Neuronal stem cell (in vitro differentiated cells): ENCODE results near the gene PPM1B.

ENCODE experiments used
- DNase-seq: peaks from one replicate; pipeline ENCODE4 v3.0.0-alpha.2; 2013; ENCODE audit warnings: low spot score
- H2AFZ ChIP-seq: one replicate; pipeline ENCODE4 v1.6.1; 2013; ENCODE audit warnings: mild to moderate bottlenecking, low read length, inconsistent platforms
- H2AK5ac ChIP-seq: 2 replicates; pipeline ENCODE4 v1.6.1; 2013; ENCODE audit warnings: low read depth, mild to moderate bottlenecking, inconsistent platforms, low read length, moderate library complexity, mixed read lengths
- H2BK120ac ChIP-seq: 2 replicates; pipeline ENCODE4 v1.6.1; 2013; ENCODE audit warnings: low read depth, mild to moderate bottlenecking, inconsistent platforms, low read length, moderate library complexity, mixed read lengths
- H2BK12ac ChIP-seq: one replicate; pipeline ENCODE4 v1.6.1; 2013; ENCODE audit warnings: low read length, inconsistent platforms
- H2BK15ac ChIP-seq: 2 replicates; pipeline ENCODE4 v1.6.1; 2013; ENCODE audit warnings: mild to moderate bottlenecking, low read length, inconsistent platforms, mixed read lengths
- H2BK5ac ChIP-seq: one replicate; pipeline ENCODE4 v1.6.1; 2013; ENCODE audit warnings: inconsistent platforms, mild to moderate bottlenecking, low read length, moderate library complexity
- H3K14ac ChIP-seq: one replicate; pipeline ENCODE4 v1.6.1; 2013; ENCODE audit warnings: low read length, inconsistent platforms
- H3K18ac ChIP-seq: 2 replicates; pipeline ENCODE4 v1.6.1; 2013; ENCODE audit warnings: low read length, inconsistent platforms
- H3K23ac ChIP-seq: 2 replicates; pipeline ENCODE4 v1.6.1; 2013; ENCODE audit warnings: low read depth, mild to moderate bottlenecking, mixed read lengths, low read length, inconsistent platforms; ENCODE audit not compliant: poor library complexity
- H3K27ac ChIP-seq: replicated peaks from 3 replicates; pipeline ENCODE4 v1.5.1; 2013; ENCODE audit warnings: low read length, inconsistent platforms
- H3K27me3 ChIP-seq, 3 experiments: 2 replicates each; pipeline ENCODE4 v1.6.1; 2013; ENCODE audit warnings: low read length in 3 of 3, mild to moderate bottlenecking in 2 of 3, inconsistent platforms in 1 of 3, low read depth in 1 of 3, mixed read lengths in 1 of 3, moderate library complexity in 1 of 3; ENCODE audit not compliant: control insufficient read depth in 3 of 3, insufficient read depth in 3 of 3
- H3K36me3 ChIP-seq, 2 donors: replicated peaks in 1 of 2; 2 replicates each; pipeline ENCODE4 v1.6.1; 2013; ENCODE audit warnings: low read length in 2 of 2; ENCODE audit not compliant: control insufficient read depth in 2 of 2, insufficient read depth in 2 of 2
- H3K4ac ChIP-seq: 2 replicates; pipeline ENCODE4 v1.6.1; 2013; ENCODE audit warnings: inconsistent platforms, mild to moderate bottlenecking, low read length, moderate library complexity
- H3K4me1 ChIP-seq, 2 donors: 1 replicate in 1 of 2; 2 replicates in 1 of 2; pipeline ENCODE4 v1.6.1; 2013; ENCODE audit warnings: low read length in 2 of 2, low read depth in 1 of 2; ENCODE audit not compliant: control insufficient read depth in 2 of 2, insufficient read depth in 1 of 2
- H3K4me2 ChIP-seq: one replicate; pipeline ENCODE4 v1.6.1; 2013; ENCODE audit warnings: mild to moderate bottlenecking, low read length, inconsistent platforms; ENCODE audit not compliant: insufficient read depth, poor library complexity, severe bottlenecking
- H3K4me3 ChIP-seq, 2 donors: 2 replicates each; pipeline ENCODE4 v1.5.1; 2013; ENCODE audit warnings: low read length in 2 of 2, mild to moderate bottlenecking in 2 of 2, inconsistent platforms in 1 of 2, moderate library complexity in 1 of 2
- H3K79me1 ChIP-seq: one replicate; pipeline ENCODE4 v1.6.1; 2013; ENCODE audit warnings: low read depth, mild to moderate bottlenecking, inconsistent platforms, low read length, moderate library complexity
- H3K9ac ChIP-seq: one replicate; pipeline ENCODE4 v1.6.1; 2013; ENCODE audit warnings: mild to moderate bottlenecking, low read depth, low read length, inconsistent platforms; ENCODE audit not compliant: poor library complexity
- H3K9me3 ChIP-seq, 2 donors: replicated peaks in 1 of 2; 2 replicates each; pipeline versions ENCODE3 to v1.6.1; 2013; ENCODE audit warnings: low read length in 2 of 2, mild to moderate bottlenecking in 2 of 2, inconsistent platforms in 1 of 2, low read depth in 1 of 2, mixed read lengths in 1 of 2, moderate library complexity in 1 of 2; ENCODE audit not compliant: control insufficient read depth in 2 of 2, insufficient read depth in 1 of 2
- H4K8ac ChIP-seq: one replicate; pipeline ENCODE4 v1.6.1; 2013; ENCODE audit warnings: low read depth, mild to moderate bottlenecking, inconsistent platforms, low read length, moderate library complexity
- H4K91ac ChIP-seq: one replicate; pipeline ENCODE4 v1.6.1; 2013; ENCODE audit warnings: low read length, low read depth, mild to moderate bottlenecking, inconsistent platforms; ENCODE audit not compliant: poor library complexity
- WGBS, 2 donors: extraction: QIAGEN DNeasy Blood & Tissue Kit; methylation state at CpG; one replicate each; pipeline ENCODE4 v1.1.7; 2013; ENCODE audit warnings: missing lambda C conversion rate in 2 of 2, mixed read lengths in 1 of 2; ENCODE audit not compliant: insufficient read length in 2 of 2, insufficient replicate concordance in 1 of 2; ENCODE audit errors: extremely low coverage in 2 of 2; 5-methylcytosine and 5-hydroxymethylcytosine counted together

The PPM1B gene

GRCh38 chr2:44166096-44166495 is 2.6 kb upstream of the PPM1B start:
- DNase-seq = no peak
- Histone ChIP-seq H3K14ac (no peak overlapping the region), H4K8ac (no peak overlapping the region), H3K79me1 (peaks cover 4% of the 10 kb centered on the region), H2BK15ac (no peak overlapping the region), H3K9ac (no peak overlapping the region), H3K27me3 (no peaks in the 10 kb centered on the region), H3K4me3 (no peak overlapping the region), H3K4me2 (no peak overlapping the region), H3K36me3 (no peaks in the 10 kb centered on the region), H3K4ac (no peak overlapping the region), H2AFZ (no peak overlapping the region), H3K18ac (no peak overlapping the region), H4K91ac (no peak overlapping the region), H2AK5ac (no peak overlapping the region), H3K4me1 (peaks cover 0 to 2% of the 10 kb centered on the region in 2 donors), H3K23ac (no peak overlapping the region), H2BK5ac (no peak overlapping the region), H2BK120ac (no peak overlapping the region), H3K27ac (no peak overlapping the region), H2BK12ac (no peak overlapping the region), H3K9me3 (peaks cover 0 to 13% of the 10 kb centered on the region in 2 donors)
- no CpG with 5 or more reads among the region's 23 CpGs for WGBS, 2 donors

DNA sequence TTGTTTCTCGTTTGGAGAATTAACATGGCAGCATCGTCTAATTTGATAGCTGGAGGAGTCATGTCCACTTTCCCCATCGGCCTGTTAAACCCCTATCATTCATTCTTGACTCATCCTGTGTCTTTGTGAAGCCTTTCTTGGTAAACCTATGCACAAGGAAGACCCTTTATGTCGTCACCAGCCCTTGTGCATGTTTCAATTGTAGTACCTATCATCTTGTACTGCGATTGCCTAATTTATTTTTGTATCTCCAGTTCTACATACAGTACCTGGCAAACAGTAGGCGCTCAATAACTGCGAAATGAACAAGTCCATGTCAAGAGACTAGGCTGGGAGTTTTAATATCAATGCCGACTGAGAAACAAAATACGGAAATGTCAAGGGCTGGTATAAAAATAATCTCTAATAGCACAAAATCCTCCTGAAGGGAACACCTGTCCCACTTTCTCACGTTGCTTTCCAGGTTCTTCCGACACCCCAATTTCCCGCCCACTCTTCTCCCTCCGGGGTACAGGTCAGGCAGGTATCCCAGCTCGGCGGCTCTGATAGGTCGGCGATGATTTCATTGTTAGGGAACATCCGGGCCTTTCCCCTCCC is 1.3 kb upstream of the PPM1B start:
- no peaks in the 10 kb centered on the region for H3K36me3 ChIP-seq
- H2BK12ac ChIP-seq = no peak overlapping the region
- no peak overlapping the region for H4K91ac ChIP-seq
- no peak overlapping the region for H3K9ac ChIP-seq
- no peak overlapping the region for H3K14ac ChIP-seq
- H2AFZ ChIP-seq = peak overlapping the region; percentile 92
- peak overlapping the region; percentile 23 for H3K18ac ChIP-seq
- no peak overlapping the region for H4K8ac ChIP-seq
- H3K27me3 ChIP-seq = no peaks in the 10 kb centered on the region
- peak overlapping the region; percentile 56 for H3K4me2 ChIP-seq
- H2BK15ac ChIP-seq = no peak overlapping the region
- peak overlapping the region; percentile 67 to 75 for H3K4me3 ChIP-seq
- H3K79me1 ChIP-seq = peaks cover 4% of the 10 kb centered on the region
- no CpG with 5 or more reads among the region's 18 CpGs for WGBS, 2 donors
- DNase-seq = no peak
- no peak overlapping the region for H3K23ac ChIP-seq
- peak overlapping the region; percentile 90 for H3K27ac ChIP-seq
- H2BK5ac ChIP-seq = peak overlapping the region; percentile 77
- H3K4ac ChIP-seq = no peak overlapping the region
- no peak overlapping the region for H2BK120ac ChIP-seq
- H3K4me1 ChIP-seq = peaks cover 0 to 3% of the 10 kb centered on the region in 2 donors
- H3K9me3 ChIP-seq = peaks cover 0 to 13% of the 10 kb centered on the region in 2 donors
- no peak overlapping the region for H2AK5ac ChIP-seq

DNA sequence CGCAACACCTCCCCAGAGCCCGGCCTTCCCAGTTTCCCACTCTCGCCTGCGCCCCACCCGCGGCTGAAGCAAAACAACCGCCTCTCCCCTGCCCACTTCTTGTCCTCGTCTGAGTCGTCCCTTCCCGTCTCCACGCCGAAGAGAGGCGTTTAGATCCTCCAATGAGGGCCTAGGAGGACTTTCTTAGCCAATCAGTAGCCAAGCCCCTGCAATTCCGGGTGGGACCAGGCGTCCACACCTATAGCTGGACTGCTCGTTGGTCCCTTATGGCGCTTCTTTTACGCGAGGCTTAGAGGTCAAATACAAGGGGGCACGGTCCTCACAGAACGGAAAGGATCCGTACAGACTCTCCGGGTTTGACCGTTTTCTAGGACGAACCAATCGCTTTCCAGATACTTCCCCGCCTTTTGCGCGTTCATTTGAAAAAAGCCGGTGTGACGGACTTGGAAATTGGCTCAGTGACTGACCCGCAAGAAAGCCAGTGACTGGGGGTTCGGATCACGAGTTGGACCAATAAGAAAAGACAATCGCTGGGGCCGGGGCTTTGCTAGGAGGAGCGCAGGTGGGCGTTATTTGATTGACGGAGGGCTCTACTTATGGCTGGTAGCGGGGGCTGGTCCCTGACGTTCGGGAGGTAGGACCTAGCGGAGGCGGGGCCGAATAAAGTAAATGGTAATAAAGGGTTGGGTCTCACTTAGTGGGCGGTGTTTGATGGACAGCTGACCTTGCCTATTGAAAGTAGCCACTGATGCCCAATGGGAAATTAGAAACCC is 581 bp upstream of the PPM1B start:
- no peak overlapping the region for H2BK12ac ChIP-seq
- DNase-seq = peak; percentile 99
- H4K91ac ChIP-seq = no peak overlapping the region
- H3K4me1 ChIP-seq = peaks cover 0 to 3% of the 10 kb centered on the region in 2 donors
- H3K9me3 ChIP-seq = peaks cover 0 to 13% of the 10 kb centered on the region in 2 donors
- peak overlapping the region; percentile 90 for H3K27ac ChIP-seq
- no peak overlapping the region for H4K8ac ChIP-seq
- peak overlapping the region; percentile 67 to 75 for H3K4me3 ChIP-seq
- WGBS, 2 donors = no CpG with 5 or more reads among the region's 46 CpGs
- H2BK120ac ChIP-seq = no peak overlapping the region
- peak overlapping the region; percentile 86 for H3K18ac ChIP-seq
- no peak overlapping the region for H3K14ac ChIP-seq
- H3K4ac ChIP-seq = no peak overlapping the region
- no peaks in the 10 kb centered on the region for H3K27me3 ChIP-seq
- H2AK5ac ChIP-seq = no peak overlapping the region
- H3K9ac ChIP-seq = peak overlapping the region; percentile 17
- H2AFZ ChIP-seq = peak overlapping the region; percentile 92
- no peak overlapping the region for H2BK15ac ChIP-seq
- H3K36me3 ChIP-seq = no peaks in the 10 kb centered on the region
- H3K79me1 ChIP-seq = peaks cover 6% of the 10 kb centered on the region
- H3K4me2 ChIP-seq = peak overlapping the region; percentile 56
- H3K23ac ChIP-seq = no peak overlapping the region
- peak overlapping the region; percentile 77 for H2BK5ac ChIP-seq

GRCh38 chr2:44169155-44169898 is 652 bp downstream of the PPM1B start:
- no peak overlapping the region for H4K8ac ChIP-seq
- H3K79me1 ChIP-seq = peaks cover 6% of the 10 kb centered on the region
- H3K27me3 ChIP-seq = no peaks in the 10 kb centered on the region
- WGBS, 2 donors = no CpG with 5 or more reads among the region's 54 CpGs
- H3K9ac ChIP-seq = peak overlapping the region; percentile 97
- H3K14ac ChIP-seq = peak overlapping the region; percentile 26
- H3K23ac ChIP-seq = peak overlapping the region; percentile 88
- H3K4me3 ChIP-seq = peak overlapping the region; percentile 91 to 92
- no peak overlapping the region for H4K91ac ChIP-seq
- peaks cover 0 to 3% of the 10 kb centered on the region in 2 donors for H3K4me1 ChIP-seq
- H3K18ac ChIP-seq = peak overlapping the region; percentile 97
- H3K36me3 ChIP-seq = no peaks in the 10 kb centered on the region
- H2BK5ac ChIP-seq = peak overlapping the region; percentile 89
- H2AFZ ChIP-seq = peak overlapping the region; percentile 94
- no peak overlapping the region for H3K4ac ChIP-seq
- H3K4me2 ChIP-seq = peak overlapping the region; percentile 67
- H3K9me3 ChIP-seq = peaks cover 0 to 13% of the 10 kb centered on the region in 2 donors
- H2BK15ac ChIP-seq = no peak overlapping the region
- no peak overlapping the region for H2BK12ac ChIP-seq
- peak overlapping the region; percentile 35 for H3K27ac ChIP-seq
- H2BK120ac ChIP-seq = no peak overlapping the region
- peak; percentile 21 for DNase-seq
- H2AK5ac ChIP-seq = peak overlapping the region; percentile 8
